GM12878 (cell line): Measurements from ENCODE around the gene SNX2. TPM values are rescaled to one million over a fixed set of nuclear protein-coding genes. Genes with fewer than 3 reads are reported as not detected.

Experiments
- ATAC-seq: fragments of 200-7000 bp; cut with Tn5 transposase; 3 replicates; pipeline ENCODE4 v1.9.1; 2020; ENCODE audit warnings: mild to moderate bottlenecking, moderate library complexity
- BruUV-seq: library from RNA; stranded (reverse); fragments of 400-500 nt; replicated peaks from 2 replicates; lab custom pipeline; 2021; lab: Mats Ljungman, UMichigan
- CTCF ChIA-PET: fragments of 300-600 bp; sonication (Branson Sonifier 250); formaldehyde crosslinking; extraction: SDS; loops from one replicate; lab custom pipeline; 2021; ENCODE audit warnings: inconsistent platforms; lab: Yijun Ruan, JAX
- POLR2A ChIA-PET: fragments of 350-600 bp; formaldehyde crosslinking; extraction: SDS; loops from one replicate; lab custom pipeline; 2021; ENCODE audit warnings: inconsistent platforms; lab: Charles Lee
- RAD21 ChIA-PET: fragments of 300-600 bp; sonication (Branson Sonifier 250); formaldehyde crosslinking; loops from one replicate; lab custom pipeline; 2023; ENCODE audit warnings: antibody characterized with exemption; ENCODE audit not compliant: unreplicated experiment; lab: Charles Lee
- SMC1A ChIA-PET: fragments of 300-600 bp; sonication (Branson Sonifier 250); formaldehyde crosslinking; loops from one replicate; lab custom pipeline; 2023; ENCODE audit not compliant: unreplicated experiment, uncharacterized antibody; lab: Charles Lee
- DNase-seq: peaks from one replicate; pipeline ENCODE4 v3.0.0-alpha.2; 2011; ENCODE audit warnings: low read depth, low spot score
- FAIRE-seq: peaks from 3 replicates; lab custom pipeline; 2011; peaks lifted over from hg19 to GRCh38; lab: Jason Lieb, UNC
- H2AFZ ChIP-seq: 2 replicates; pipeline ENCODE4 v1.6.0; 2011; ENCODE audit warnings: low read depth, low read length, control low read depth; ENCODE audit not compliant: control insufficient read depth
- H3K27ac ChIP-seq: 2 replicates; pipeline ENCODE4 v1.5.1; 2011; ENCODE audit warnings: control low read depth; ENCODE audit not compliant: control insufficient read depth, insufficient read depth
- H3K27me3 ChIP-seq, 2 experiments: replicated peaks in 1 of 2; 2 replicates each; pipeline versions ENCODE4 v1.6.0 to v1.6.1; 2011; ENCODE audit warnings: low read length in 1 of 2; ENCODE audit not compliant: control insufficient read depth in 2 of 2, insufficient read depth in 2 of 2
- H3K36me3 ChIP-seq, 2 experiments: 2 replicates each; pipeline ENCODE4 v1.5.1; 2011; ENCODE audit warnings: low read length in 1 of 2; ENCODE audit not compliant: control insufficient read depth in 2 of 2, insufficient read depth in 2 of 2
- H3K4me1 ChIP-seq: 2 replicates; pipeline ENCODE4 v1.6.1; 2011; ENCODE audit warnings: mild to moderate bottlenecking, low read length, moderate library complexity, mixed read lengths; ENCODE audit not compliant: control insufficient read depth, insufficient read depth
- H3K4me2 ChIP-seq: 2 replicates; pipeline ENCODE4 v1.6.0; 2011; ENCODE audit warnings: control low read depth; ENCODE audit not compliant: control insufficient read depth, insufficient read depth
- H3K4me3 ChIP-seq: fragments of 200-600 bp; sonication (generic); 2 replicates; pipeline ENCODE4 v1.5.1; 2016
- H3K79me2 ChIP-seq: 2 replicates; pipeline ENCODE4 v1.6.0; 2011; ENCODE audit warnings: low read length; ENCODE audit not compliant: control insufficient read depth, insufficient read depth
- H3K9ac ChIP-seq: 2 replicates; pipeline ENCODE4 v1.8.0; 2011; ENCODE audit warnings: low read length, control low read depth, mixed read lengths; ENCODE audit not compliant: control insufficient read depth, insufficient read depth
- H3K9me3 ChIP-seq: replicated peaks from 3 replicates; pipeline ENCODE4 v1.5.1; 2011; ENCODE audit warnings: mild to moderate bottlenecking, low read length; ENCODE audit not compliant: control insufficient read depth, insufficient read depth
- H4K20me1 ChIP-seq: 2 replicates; pipeline ENCODE4 v1.6.0; 2011; ENCODE audit not compliant: control insufficient read depth, insufficient read depth
- IKZF2 ChIP-seq, 2 experiments: fragments of 450-650 bp; IDR thresholded peaks; 2 replicates each; pipeline ENCODE4 v1.6.1; 2017; ENCODE audit warnings: mild to moderate bottlenecking in 2 of 2, moderate library complexity in 2 of 2
- MEF2A ChIP-seq: IDR thresholded peaks from 2 replicates; pipeline ENCODE4 v1.6.1; 2011; ENCODE audit warnings: low read depth, mild to moderate bottlenecking, low read length, moderate library complexity; ENCODE audit not compliant: insufficient read depth
- SP1 ChIP-seq: IDR thresholded peaks from one replicate; pipeline ENCODE4 v1.6.1; 2011; ENCODE audit warnings: low read depth, low read length
- ZBTB33 ChIP-seq: fragments of 450-650 bp; IDR thresholded peaks from 2 replicates; pipeline ENCODE4 v1.6.1; 2017; ENCODE audit warnings: mild to moderate bottlenecking
- ZNF274 ChIP-seq: IDR thresholded peaks from one replicate; pipeline ENCODE4 v1.8.0; 2011; ENCODE audit not compliant: insufficient read length, insufficient read depth
- ZNF622 ChIP-seq: fragments of 450-650 bp; IDR thresholded peaks from 2 replicates; pipeline ENCODE4 v1.6.1; 2017; ENCODE audit warnings: mild to moderate bottlenecking, inconsistent platforms
- WGBS: methylation state at CpG from one replicate; pipeline ENCODE4 v1.1.6; 2016; ENCODE audit warnings: low lambda C conversion rate; ENCODE audit not compliant: insufficient replicate concordance, insufficient coverage; ENCODE audit errors: missing lambda C conversion rate; 5-methylcytosine and 5-hydroxymethylcytosine counted together
- in situ Hi-C: fragments of 300-500 bp; cut with MboI; formaldehyde crosslinking; loops from 9 replicates; pipeline ENCODE4 v1.14.3; 2018; ENCODE audit warnings: mixed read lengths
- intact Hi-C: fragments of 100-400 bp; cut with micrococcal nuclease; formaldehyde crosslinking; loops from one replicate; pipeline ENCODE4 v1.14.2; 2022; ENCODE audit not compliant: unreplicated experiment
- polyA plus RNA-seq, 11 experiments: library from polyadenylated mRNA; depleted of rRNA in 4 of 11; unstranded in 6 of 11; stranded (reverse) in 5 of 11; fragments of >200 nt; fragmentation: Nextera tagmentation in 4 of 11; fragmentation: Illumina TruSeq in 1 of 11; extraction: Ambion mirVana in 4 of 11; extraction: Trizol in 1 of 11; gene quantifications; 1 replicate in 1 of 11; 2 replicates in 10 of 11; pipeline versions ENCODE4 v1.2.1 to v1.2.3, GENCODE V29; 2011 to 2016; ENCODE audit warnings: inconsistent platforms in 2 of 11, missing spikeins in 2 of 11, low read depth in 1 of 11
- total RNA-seq, 4 experiments: library from RNA; depleted of rRNA in 3 of 4; stranded (reverse); fragments of >200 nt in 3 of 4; fragmentation: Illumina TruSeq in 1 of 4; extraction: Trizol in 1 of 4; gene quantifications; 2 replicates each; pipeline versions ENCODE4 v1.2.1 to v1.2.3, GENCODE V29; 2013 to 2021

Gene SNX2
- total and polyA plus RNA-seq, 10 of the 15 experiments (the other 5 are each of a cell fraction or from before 2014, with no cell fraction given) = 46.3 to 84.3 (median 63.0) TPM

GRCh38 chr5:122778157-122778556 is 3.3 kb downstream of the SNX2 start:
- no peaks in the 10 kb centered on the region; the same call in none of the 3 replicates for H3K9me3 ChIP-seq
- CTCF ChIA-PET = interaction anchor here (3.0 kb wide), 1 partner anchor 74 kb away, joined by 14 read pairs; no protein-coding TSS in a partner anchor
- DNase-seq (no peak), ATAC-seq (no peak), FAIRE-seq (no peak)
- H2AFZ ChIP-seq = no peak overlapping the region
- H3K4me1 ChIP-seq = peaks cover 6% of the 10 kb centered on the region
- no TSS peak for BruUV-seq
- POLR2A ChIA-PET = interaction anchor here (1.1 kb wide), 1 partner anchor 76 kb away, joined by 3 read pairs; no protein-coding TSS in a partner anchor
- in situ Hi-C loops (no loop called here), intact Hi-C loops (loop anchor here (5.0 kb wide), 2 partner anchors 56 to 76 kb away; no protein-coding TSS in a partner anchor)
- peaks cover 75% of the 10 kb centered on the region for H3K79me2 ChIP-seq
- H4K20me1 ChIP-seq = no peaks in the 10 kb centered on the region
- H3K4me3 ChIP-seq = peak overlapping the region; percentile 54
- no peaks in the 10 kb centered on the region for H3K27me3 ChIP-seq
- SMC1A ChIA-PET = interaction anchor here (1.4 to 3.7 kb wide), 3 partner anchors 12 to 75 kb away, joined by 3 to 13 read pairs (median 5); no protein-coding TSS in a partner anchor
- RAD21 ChIA-PET = interaction anchor here (1.3 kb wide), 1 partner anchor 26 kb away, joined by 3 read pairs; no protein-coding TSS in a partner anchor
- no peaks in the 10 kb centered on the region for H3K36me3 ChIP-seq
- H3K4me2 ChIP-seq = peak overlapping the region; percentile 62
- no peak overlapping the region for H3K27ac ChIP-seq
- 99% methylated on average over 4 of the region's 4 CpGs for WGBS
- no peak for TF ChIP-seq MEF2A
- TF ChIP-seq ZNF274 = no peak
- TF ChIP-seq SP1 = no peak
- TF ChIP-seq ZBTB33 = no peak
- no peak for TF ChIP-seq IKZF2 (IDR thresholded peaks at IDR 0.05)
- TF ChIP-seq ZNF622 = no peak
- no peak overlapping the region for H3K9ac ChIP-seq
